Gastrocnemius medialis (tissue), 4 donors: Measurements from ENCODE around the gene C1QTNF1. TPM values are rescaled to one million over a fixed set of nuclear protein-coding genes. Genes with fewer than 3 reads are reported as not detected.

Experiments
- ATAC-seq, 2 donors: fragments of 150-250 bp; one replicate each; pipeline ENCODE4 v1.9.1; 2016
- DNase-seq, 2 donors: peaks; one replicate each; pipeline ENCODE4 v3.0.0-alpha.2; 2019
- H3K27ac ChIP-seq, 4 donors: fragments of 200-600 bp; sonication (generic); 1 replicate in 1 of 4; 2 replicates in 3 of 4; pipeline ENCODE4 v1.5.1; 2016 to 2018; ENCODE audit warnings: mild to moderate bottlenecking in 2 of 4, moderate library complexity in 1 of 4
- H3K27me3 ChIP-seq, 3 donors: fragments of 200-600 bp; sonication (generic) in 2 of 3; 1 replicate in 1 of 3; 2 replicates in 2 of 3; pipeline versions ENCODE4 v1.5.1 to v1.6.0; 2016 to 2019; ENCODE audit warnings: mild to moderate bottlenecking in 1 of 3, moderate library complexity in 1 of 3
- H3K36me3 ChIP-seq, 2 donors: fragments of 200-600 bp; sonication (generic) in 1 of 2; one replicate each; pipeline ENCODE4 v1.5.1; 2017 to 2018
- H3K4me1 ChIP-seq, 2 donors: fragments of 200-600 bp; sonication (generic) in 1 of 2; one replicate each; pipeline ENCODE4 v1.5.1; 2016 to 2017; ENCODE audit warnings: mild to moderate bottlenecking in 2 of 2
- H3K4me3 ChIP-seq, 4 donors: fragments of 200-600 bp; sonication (generic) in 3 of 4; 1 replicate in 1 of 4; 2 replicates in 3 of 4; pipeline ENCODE4 v1.5.1; 2016 to 2019; ENCODE audit warnings: mild to moderate bottlenecking in 2 of 4
- H3K9me3 ChIP-seq, 3 donors: fragments of 200-600 bp; sonication (generic) in 2 of 3; 1 replicate in 1 of 3; 2 replicates in 2 of 3; pipeline ENCODE4 v1.5.1; 2016 to 2019
- CTCF ChIP-seq, 5 experiments: fragments of 450-650 bp in 3 of 5; fragments of 200-600 bp in 2 of 5; sonication (generic) in 2 of 5; IDR thresholded peaks in 4 of 5; conservative IDR thresholded peaks in 1 of 5; 1 replicate in 4 of 5; 2 replicates in 1 of 5; pipeline ENCODE4 v1.5.1; 2016 to 2019; ENCODE audit warnings: antibody characterized with exemption in 5 of 5, mild to moderate bottlenecking in 3 of 5, moderate library complexity in 3 of 5
- POLR2A ChIP-seq, 2 donors: fragments of 450-650 bp; IDR thresholded peaks; one replicate each; pipeline ENCODE4 v1.6.1; 2017; ENCODE audit warnings: antibody characterized with exemption in 2 of 2, mild to moderate bottlenecking in 2 of 2, moderate library complexity in 2 of 2
- in situ Hi-C, 4 donors: fragments of 200-750 bp; cut with MboI; loops; one replicate each; pipeline versions ENCODE4 v1.15.0 to v1.8.0; 2017; ENCODE audit warnings: low sequenced_read_pairs in 4 of 4
- intact Hi-C: fragments of 100-400 bp; cut with DNase I; formaldehyde crosslinking; loops from one replicate; pipeline ENCODE4 v1.15.1; 2023; ENCODE audit warnings: low total_unique reads
- total RNA-seq, 4 donors: library from RNA; depleted of rRNA; stranded (reverse); fragments of >200 nt; gene quantifications; one replicate each; pipeline versions ENCODE4 v1.1.0 to v1.2.3, GENCODE V29; 2016

Gene C1QTNF1
- total RNA-seq, 4 donors from 2014 or later: 11.1 to 38.6 (median 21.2) TPM

- no peak overlapping the region for H3K27ac ChIP-seq
- no peak overlapping the region for H3K4me3 ChIP-seq
- peaks cover 4 to 15% (median 7%) of the 10 kb centered on the region in 3 donors for H3K27me3 ChIP-seq
- peak; percentile 65 to 71 for ATAC-seq
- peaks cover 10 to 13% of the 10 kb centered on the region in 2 donors for H3K4me1 ChIP-seq
- peak in 1 of 2 donors; percentile 60 for DNase-seq
- H3K36me3 ChIP-seq: peaks cover 0 to 43% of the 10 kb centered on the region in 2 donors
- no peak for TF ChIP-seq POLR2A (IDR thresholded peaks at IDR 0.05)
- TF ChIP-seq CTCF (IDR thresholded peaks at IDR 0.05 in 4 of 5, conservative IDR thresholded peaks at IDR 0.05 in 1 of 5): peak; percentile 81 to 94 (median 91)
- in situ Hi-C loops (no loop called here), intact Hi-C loops (loop anchor here (1.0 kb wide), 2 partner anchors 22 to 306 kb away; no protein-coding TSS in a partner anchor)
- H3K9me3 ChIP-seq: no peaks in the 10 kb centered on the region
These were observed 63.6 kb downstream of the C1QTNF1 start for GRCh38 chr17:79087428-79088143.

GRCh38 chr17:79088247-79088996, 64.5 kb downstream of the C1QTNF1 start:
- no peak for DNase-seq
- H3K27ac ChIP-seq: no peak overlapping the region
- intact Hi-C loops: no loop called here
- ATAC-seq: no peak
- no peak overlapping the region for H3K4me3 ChIP-seq
- peaks cover 0 to 36% of the 10 kb centered on the region in 2 donors for H3K36me3 ChIP-seq
- TF ChIP-seq CTCF (IDR thresholded peaks at IDR 0.05 in 4 of 5, conservative IDR thresholded peaks at IDR 0.05 in 1 of 5) (no peak), POLR2A (IDR thresholded peaks at IDR 0.05) (no peak)
- no peaks in the 10 kb centered on the region for H3K9me3 ChIP-seq
- H3K27me3 ChIP-seq: peaks cover 12 to 23% (median 14%) of the 10 kb centered on the region in 3 donors
- in situ Hi-C loops: no loop called here
- H3K4me1 ChIP-seq: peaks cover 10 to 13% of the 10 kb centered on the region in 2 donors

GRCh38 chr17:79088997-79089328, 65.0 kb downstream of the C1QTNF1 start:
- Histone ChIP-seq H3K4me1 (peaks cover 10 to 13% of the 10 kb centered on the region in 2 donors), H3K36me3 (peaks cover 0 to 31% of the 10 kb centered on the region in 2 donors), H3K27ac (no peak overlapping the region), H3K9me3 (no peaks in the 10 kb centered on the region), H3K4me3 (no peak overlapping the region), H3K27me3 (peaks cover 17 to 24% (median 17%) of the 10 kb centered on the region in 3 donors)
- ATAC-seq: no peak
- in situ Hi-C loops: no loop called here
- DNase-seq: no peak
- intact Hi-C loops: no loop called here
- TF ChIP-seq POLR2A (IDR thresholded peaks at IDR 0.05) (no peak), CTCF (IDR thresholded peaks at IDR 0.05 in 4 of 5, conservative IDR thresholded peaks at IDR 0.05 in 1 of 5) (no peak)

GRCh38 chr17:79089720-79090442, 65.9 kb downstream of the C1QTNF1 start:
- no peak for ATAC-seq
- intact Hi-C loops: no loop called here
- H3K4me3 ChIP-seq: no peak overlapping the region

More at GRCh38 chr17:79089720-79090442, 65.9 kb downstream of the C1QTNF1 start:
- H3K27ac ChIP-seq: no peak overlapping the region
- H3K36me3 ChIP-seq: peaks cover 0 to 22% of the 10 kb centered on the region in 2 donors
- peaks cover 10 to 13% of the 10 kb centered on the region in 2 donors for H3K4me1 ChIP-seq
- in situ Hi-C loops: no loop called here
- no peaks in the 10 kb centered on the region for H3K9me3 ChIP-seq
- H3K27me3 ChIP-seq: peaks cover 19 to 27% (median 24%) of the 10 kb centered on the region in 3 donors
- TF ChIP-seq POLR2A (IDR thresholded peaks at IDR 0.05) (no peak), CTCF (IDR thresholded peaks at IDR 0.05 in 4 of 5, conservative IDR thresholded peaks at IDR 0.05 in 1 of 5) (no peak)
- no peak for DNase-seq
